RCC 7860 (cell line): ENCODE measurements around the gene LBH.

ENCODE experiments used
- DNase-seq: peaks from one replicate; pipeline ENCODE4 v3.0.0-alpha.2; 2015; ENCODE audit warnings: low spot score
- FAIRE-seq: peaks from 2 replicates; lab custom pipeline; 2012; peaks lifted over from hg19 to GRCh38; lab: Jason Lieb, UNC

LBH gene

DNA sequence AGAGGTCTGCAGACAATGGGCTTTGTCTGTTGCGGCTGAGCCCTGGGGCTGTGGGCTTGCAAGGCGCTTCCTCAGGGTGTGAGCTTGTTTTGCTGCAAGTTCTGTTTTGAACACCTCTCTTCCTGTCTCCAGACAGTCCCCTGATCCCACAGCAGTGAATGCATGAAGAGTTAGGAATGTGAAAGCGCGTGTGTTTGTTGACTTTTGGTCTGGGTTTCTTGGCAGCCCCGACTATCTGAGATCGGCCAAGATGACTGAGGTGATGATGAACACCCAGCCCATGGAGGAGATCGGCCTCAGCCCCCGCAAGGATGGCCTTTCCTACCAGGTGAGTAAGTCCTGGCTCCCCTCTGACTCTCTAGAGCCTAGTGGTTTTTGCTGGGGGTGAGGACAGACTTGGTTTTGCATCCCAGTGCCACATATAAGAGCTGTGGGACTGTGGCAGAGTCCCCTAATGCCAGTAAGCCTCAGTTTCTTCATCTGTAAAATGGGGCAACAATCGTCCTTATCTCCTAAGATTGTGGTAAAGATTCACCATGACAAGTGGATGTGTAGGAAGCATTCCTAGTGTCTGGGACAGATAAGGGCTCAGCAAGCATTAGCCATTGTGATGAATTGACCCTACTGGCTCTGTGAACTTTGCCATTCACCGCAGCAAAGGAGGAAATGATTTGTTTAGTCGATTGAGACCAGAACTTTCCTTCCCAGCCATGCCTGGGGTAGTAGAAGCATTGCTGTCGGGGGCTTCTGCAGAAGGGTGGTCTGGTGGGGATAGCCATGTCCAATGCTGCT, 3.0 kb downstream of the LBH start:
- FAIRE-seq (peak; percentile 83), DNase-seq (peak; percentile 95)

DNA sequence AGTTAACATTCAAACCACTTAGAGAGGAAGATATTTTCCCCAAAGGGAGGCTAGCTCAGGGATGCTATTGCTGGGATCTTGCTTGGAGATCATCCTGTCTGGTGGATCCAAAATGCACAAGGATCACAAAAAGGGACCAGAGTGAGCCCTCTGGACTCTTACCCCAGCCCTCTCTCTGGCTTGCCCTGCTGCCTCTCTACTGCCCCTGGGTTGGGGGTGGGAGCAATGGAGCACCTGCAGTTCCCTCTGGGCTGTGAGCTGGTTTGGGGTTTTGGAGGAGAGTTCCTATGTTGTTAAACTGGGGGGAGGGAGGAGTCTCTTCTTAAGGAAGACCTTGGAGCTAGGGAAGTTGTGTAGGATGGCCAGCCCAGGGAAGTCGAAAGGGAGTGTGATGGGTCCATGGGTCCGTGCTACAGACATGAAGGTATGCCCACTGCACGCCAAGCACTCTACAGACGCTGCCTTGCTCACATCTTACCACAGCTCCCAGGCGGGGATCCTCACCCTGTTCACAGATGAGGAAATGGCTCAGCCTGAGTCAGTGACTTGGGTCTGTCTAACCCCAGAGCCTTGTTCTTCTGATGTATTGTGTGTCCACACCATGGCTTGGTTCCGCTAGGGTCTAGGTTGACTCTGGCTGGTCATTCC, 3.8 kb downstream of the LBH start:
- FAIRE-seq (no peak), DNase-seq (peak; percentile 36)

DNA sequence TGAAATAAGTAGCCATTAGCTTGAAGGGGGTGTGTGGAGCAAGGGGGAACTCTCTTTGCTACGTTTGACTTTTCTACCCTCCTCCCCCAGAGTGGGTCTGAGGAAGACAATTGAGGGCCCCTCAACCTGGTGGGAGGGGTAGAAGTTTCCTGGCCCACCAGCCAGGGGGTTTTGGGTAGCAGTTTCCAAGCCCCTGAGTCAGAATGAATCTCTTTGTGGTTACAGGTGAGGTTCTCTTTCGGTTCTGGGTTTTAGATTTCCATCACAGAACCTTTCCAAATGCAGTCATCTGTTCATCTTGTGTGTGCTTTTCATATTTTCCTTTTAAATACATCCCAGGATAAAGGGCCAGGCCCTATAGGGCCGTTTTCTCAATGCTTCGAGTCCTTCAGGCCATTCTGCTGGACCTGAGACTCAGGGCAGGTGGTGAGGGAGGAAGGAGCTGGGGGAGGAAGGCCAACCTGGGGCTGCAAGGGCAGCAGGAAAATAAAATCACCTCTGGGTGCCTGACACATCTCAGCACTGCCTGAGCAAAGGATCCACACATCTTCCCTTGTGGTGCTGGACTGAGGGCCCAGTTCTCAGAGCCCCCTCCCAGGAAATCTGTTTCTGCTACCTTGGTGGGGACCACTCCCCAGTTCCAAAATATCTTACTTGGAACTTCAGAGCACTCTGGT, 4.7 kb downstream of the LBH start:
- DNase-seq: no peak
- no peak for FAIRE-seq

- DNase-seq: no peak
- no peak for FAIRE-seq
Observed at GRCh38 chr2:30236591-30237238, 5.4 kb downstream of the LBH start.

GRCh38 chr2:30237239-30237965, 6.1 kb downstream of the LBH start:
- FAIRE-seq: no peak
- no peak for DNase-seq

GRCh38 chr2:30237966-30238800, 6.8 kb downstream of the LBH start:
- DNase-seq (no peak), FAIRE-seq (no peak)

GRCh38 chr2:30239308-30239985, 8.1 kb downstream of the LBH start:
- FAIRE-seq (no peak), DNase-seq (peak; percentile 23)

DNA sequence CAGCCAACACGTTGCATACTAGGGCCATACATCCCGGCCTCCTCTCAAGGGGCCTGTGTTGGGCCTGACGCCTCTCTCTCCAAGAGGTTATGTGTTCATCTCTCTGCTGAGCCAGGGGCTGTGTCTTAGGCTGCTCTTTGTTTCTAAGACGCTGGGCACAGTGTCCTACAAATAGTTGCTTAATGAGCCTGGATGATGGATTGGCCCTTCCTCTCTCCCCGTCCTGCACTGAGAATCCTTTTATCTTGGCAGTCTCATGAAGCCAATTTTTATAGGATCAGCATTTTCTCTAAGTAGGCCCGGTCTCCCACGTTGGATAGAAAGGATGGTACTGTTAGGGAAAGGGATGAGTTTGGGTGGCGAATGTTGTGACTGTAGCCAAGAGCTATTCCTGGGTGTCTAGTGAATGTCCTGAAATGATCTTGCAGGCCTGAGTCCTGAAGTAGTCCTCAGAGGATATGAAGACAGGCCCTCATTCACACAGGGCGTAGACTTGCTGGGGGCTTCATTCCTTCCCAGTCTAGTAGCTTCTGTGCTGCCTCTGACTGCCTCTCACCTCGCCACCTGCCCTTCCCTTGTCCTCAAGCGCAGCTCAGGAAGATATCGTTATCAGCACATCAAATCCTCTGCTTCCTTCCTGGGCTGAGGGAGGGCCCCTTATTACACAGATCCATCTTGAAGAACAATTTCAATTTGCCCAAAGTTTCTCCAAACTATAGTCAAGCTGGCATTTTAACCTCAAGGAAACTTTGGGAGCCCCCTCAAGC, 8.8 kb downstream of the LBH start:
- FAIRE-seq (no peak), DNase-seq (no peak)

- DNase-seq: no peak
- no peak for FAIRE-seq
Observed at GRCh38 chr2:30243231-30243630, 11.9 kb downstream of the LBH start.

DNA sequence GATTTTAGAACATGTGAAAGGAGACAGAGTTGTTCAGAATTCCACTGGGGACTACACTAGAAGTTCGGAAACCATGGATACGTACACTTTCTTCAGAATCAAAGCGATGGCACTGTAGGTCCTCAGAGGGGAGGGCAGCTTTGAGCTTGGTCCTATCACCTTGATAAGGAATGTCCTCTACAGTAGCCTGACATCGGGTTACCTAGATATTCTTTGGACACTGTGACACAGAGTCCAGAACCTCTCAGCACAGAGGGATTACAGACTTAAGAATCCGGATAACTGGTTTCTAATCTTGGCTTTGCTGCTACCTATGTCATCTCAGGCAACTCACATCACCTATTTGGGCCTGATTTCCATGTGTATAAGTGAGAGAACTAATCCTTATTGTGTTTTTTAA, 14.0 kb downstream of the LBH start:
- no peak for DNase-seq
- no peak for FAIRE-seq

- DNase-seq (no peak), FAIRE-seq (no peak)
Observed at GRCh38 chr2:30248791-30249190, 17.5 kb downstream of the LBH start.

GRCh38 chr2:30249354-30249753, 18.0 kb downstream of the LBH start:
- no peak for DNase-seq
- FAIRE-seq: no peak

DNA sequence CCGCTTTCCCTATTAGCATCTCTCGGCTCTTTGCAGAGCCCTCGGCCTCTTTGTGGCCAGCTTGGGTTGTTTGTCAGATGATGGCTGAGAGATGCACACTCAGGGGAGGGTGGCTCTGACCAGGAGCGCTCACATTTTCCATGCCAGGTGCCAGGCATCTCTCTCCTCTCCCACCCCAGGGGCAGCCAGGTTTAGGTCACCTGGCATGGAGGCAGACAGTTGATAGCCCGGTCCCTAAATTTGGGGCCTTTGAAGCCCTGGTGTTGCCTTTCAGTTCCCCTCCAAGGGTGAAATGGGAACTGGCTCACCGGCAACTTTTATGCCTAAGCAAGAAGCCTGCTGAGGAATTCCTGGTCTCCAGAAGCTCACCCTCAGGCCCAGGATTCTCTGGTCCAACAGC, 19.1 kb downstream of the LBH start:
- DNase-seq (no peak), FAIRE-seq (no peak)

- peak; percentile 83 for DNase-seq
- FAIRE-seq: peak; percentile 67
Observed at GRCh38 chr2:30252723-30253701, 21.7 kb downstream of the LBH start.

GRCh38 chr2:30253873-30254684, 22.7 kb downstream of the LBH start:
- FAIRE-seq (no peak), DNase-seq (no peak)

- no peak for FAIRE-seq
Observed at GRCh38 chr2:30254685-30255001, 23.3 kb downstream of the LBH start.

GRCh38 chr2:30255026-30255425, 23.7 kb downstream of the LBH start:
- no peak for DNase-seq
- no peak for FAIRE-seq

More at GRCh38 chr2:30254685-30255001, 23.3 kb downstream of the LBH start:
- DNase-seq: no peak
